H9 (cell line): ENCODE results near the gene HS6ST3. TPM values are rescaled to one million over a fixed set of nuclear protein-coding genes. Genes with fewer than 3 reads are reported as not detected.

Experiments
- DNase-seq: peaks from one replicate; pipeline ENCODE4 v3.0.0-alpha.2; 2017
- H2AFZ ChIP-seq: one replicate; pipeline ENCODE4 v1.6.1; 2013; ENCODE audit warnings: mild to moderate bottlenecking, low read length, control low read depth, moderate library complexity
- H2AK5ac ChIP-seq: 2 replicates; pipeline ENCODE4 v1.6.1; 2013; ENCODE audit warnings: low read length, control low read depth, mixed read lengths; ENCODE audit not compliant: insufficient read length
- H2BK120ac ChIP-seq: one replicate; pipeline ENCODE4 v1.6.1; 2013; ENCODE audit warnings: low read depth, mild to moderate bottlenecking, low read length, control low read depth, inconsistent platforms; ENCODE audit not compliant: poor library complexity, severe bottlenecking
- H2BK12ac ChIP-seq: 2 replicates; pipeline ENCODE4 v1.6.1; 2013; ENCODE audit warnings: low read length, control low read depth, mixed read lengths, low read depth; ENCODE audit not compliant: insufficient read length
- H2BK15ac ChIP-seq: 2 replicates; pipeline ENCODE4 v1.6.1; 2013; ENCODE audit warnings: low read depth, low read length, control low read depth
- H2BK20ac ChIP-seq: one replicate; pipeline ENCODE4 v1.6.1; 2013; ENCODE audit warnings: low read depth, mild to moderate bottlenecking, low read length, control low read depth, inconsistent platforms; ENCODE audit not compliant: poor library complexity, severe bottlenecking
- H2BK5ac ChIP-seq: 2 replicates; pipeline ENCODE4 v1.6.1; 2013; ENCODE audit warnings: low read length, control low read depth, mixed read lengths; ENCODE audit not compliant: insufficient read length
- H3K14ac ChIP-seq: 2 replicates; pipeline ENCODE4 v1.6.1; 2013; ENCODE audit warnings: low read length, control low read depth; ENCODE audit not compliant: insufficient read depth
- H3K18ac ChIP-seq: 2 replicates; pipeline ENCODE4 v1.6.1; 2013; ENCODE audit warnings: low read depth, mild to moderate bottlenecking, mixed read lengths, low read length, control low read depth; ENCODE audit not compliant: insufficient read length
- H3K23ac ChIP-seq: 2 replicates; pipeline ENCODE4 v1.6.1; 2013; ENCODE audit warnings: low read length, control low read depth, mixed read lengths, low read depth; ENCODE audit not compliant: insufficient read length
- H3K23me2 ChIP-seq: 2 replicates; pipeline ENCODE4 v1.6.1; 2013; ENCODE audit warnings: low read depth, mild to moderate bottlenecking, mixed read lengths, low read length, control low read depth; ENCODE audit not compliant: insufficient read length, poor library complexity, severe bottlenecking
- H3K27ac ChIP-seq: 2 replicates; pipeline ENCODE4 v1.5.1; 2013; ENCODE audit warnings: low read length, control low read depth, mixed read lengths, low read depth; ENCODE audit not compliant: insufficient read length
- H3K27me3 ChIP-seq: 2 replicates; pipeline ENCODE4 v1.6.1; 2013; ENCODE audit warnings: low read length, control low read depth, inconsistent platforms; ENCODE audit not compliant: insufficient read depth
- H3K4ac ChIP-seq: 2 replicates; pipeline ENCODE4 v1.6.1; 2013; ENCODE audit warnings: low read depth, mild to moderate bottlenecking, control low read depth, inconsistent platforms, low read length, moderate library complexity
- H3K4me1 ChIP-seq: 2 replicates; pipeline ENCODE4 v1.6.1; 2013; ENCODE audit warnings: low read length, control low read depth, inconsistent platforms; ENCODE audit not compliant: insufficient read depth
- H3K4me2 ChIP-seq: 2 replicates; pipeline ENCODE4 v1.6.1; 2013; ENCODE audit warnings: low read length, control low read depth, mixed read lengths; ENCODE audit not compliant: insufficient read length, insufficient read depth
- H3K56ac ChIP-seq: 2 replicates; pipeline ENCODE4 v1.6.1; 2013; ENCODE audit warnings: low read depth, mild to moderate bottlenecking, mixed read lengths, low read length, control low read depth; ENCODE audit not compliant: insufficient read length
- H3K79me1 ChIP-seq: 2 replicates; pipeline ENCODE4 v1.6.1; 2013; ENCODE audit warnings: low read depth, mild to moderate bottlenecking, moderate library complexity, low read length, control low read depth, inconsistent platforms; ENCODE audit not compliant: insufficient read depth, poor library complexity, severe bottlenecking
- H3K79me2 ChIP-seq: 2 replicates; pipeline ENCODE4 v1.6.1; 2013; ENCODE audit warnings: low read length, control low read depth, inconsistent platforms; ENCODE audit not compliant: insufficient read depth
- H3K9ac ChIP-seq: 2 replicates; pipeline ENCODE4 v1.6.1; 2013; ENCODE audit warnings: low read length, control low read depth, mixed read lengths; ENCODE audit not compliant: insufficient read length; ENCODE audit errors: extremely low read depth
- H3K9me3 ChIP-seq: one replicate; pipeline ENCODE4 v1.6.1; 2013; ENCODE audit warnings: low read depth, low read length, inconsistent platforms; ENCODE audit not compliant: control insufficient read depth
- H3T11ph ChIP-seq: one replicate; pipeline ENCODE4 v1.6.1; 2013; ENCODE audit warnings: mild to moderate bottlenecking, low read length, control low read depth, inconsistent platforms
- H4K20me1 ChIP-seq: one replicate; pipeline ENCODE4 v1.6.1; 2013; ENCODE audit not compliant: control insufficient read depth, insufficient read length, insufficient read depth
- H4K5ac ChIP-seq: 2 replicates; pipeline ENCODE4 v1.6.1; 2013; ENCODE audit warnings: low read depth, mild to moderate bottlenecking, mixed read lengths, low read length, control low read depth; ENCODE audit not compliant: insufficient read length
- H4K8ac ChIP-seq: replicated peaks from 2 replicates; pipeline ENCODE4 v1.6.1; 2013; ENCODE audit warnings: low read length, control low read depth, mixed read lengths, low read depth; ENCODE audit not compliant: insufficient read length
- H4K91ac ChIP-seq: 2 replicates; pipeline ENCODE4 v1.6.1; 2013; ENCODE audit warnings: low read depth, mild to moderate bottlenecking, moderate library complexity, mixed read lengths, low read length, control low read depth; ENCODE audit not compliant: insufficient read length
- H3K27ac Mint-ChIP-seq, 3 experiments: 2 replicates in 2 of 3; 3 replicates in 1 of 3; pipeline ENCODE4 v1.8.0; 2020 to 2021; ENCODE audit warnings: mixed read lengths in 3 of 3, mild to moderate bottlenecking in 1 of 3, moderate library complexity in 1 of 3
- H3K27me3 Mint-ChIP-seq: 2 replicates; pipeline ENCODE4 v1.8.0; 2021; ENCODE audit warnings: low read depth, mild to moderate bottlenecking, moderate library complexity, mixed read lengths
- H3K36me3 Mint-ChIP-seq, 3 experiments: 2 replicates in 2 of 3; 3 replicates in 1 of 3; pipeline ENCODE4 v1.8.0; 2020 to 2021; ENCODE audit warnings: low read depth in 3 of 3, mixed read lengths in 3 of 3; ENCODE audit not compliant: insufficient read depth in 1 of 3
- H3K4me1 Mint-ChIP-seq, 2 experiments: 2 replicates each; pipeline ENCODE4 v1.8.0; 2020; ENCODE audit warnings: mixed read lengths in 2 of 2
- H3K4me3 Mint-ChIP-seq, 2 experiments: 2 replicates in 1 of 2; 3 replicates in 1 of 2; pipeline ENCODE4 v1.8.0; 2020 to 2021; ENCODE audit warnings: mild to moderate bottlenecking in 2 of 2, mixed read lengths in 2 of 2, moderate library complexity in 1 of 2
- H3K9me3 Mint-ChIP-seq, 2 experiments: 2 replicates in 1 of 2; 3 replicates in 1 of 2; pipeline ENCODE4 v1.8.0; 2020; ENCODE audit warnings: mild to moderate bottlenecking in 2 of 2, mixed read lengths in 2 of 2, moderate library complexity in 1 of 2
- total RNA-seq: library from RNA; stranded (reverse); gene quantifications from 2 replicates; pipeline ENCODE4 v1.2.1, GENCODE V29; 2021
- TF ChIP-seq, protein P1 (sequence below): fragments of 200-600 bp; sonication (generic); conservative IDR thresholded peaks from 3 replicates; pipeline ENCODE4 v1.8.0; 2021; ENCODE audit warnings: antibody characterized with exemption, mild to moderate bottlenecking

Gene HS6ST3
- total RNA-seq, 1 experiment from 2014 or later = 0.44 TPM

DNA sequence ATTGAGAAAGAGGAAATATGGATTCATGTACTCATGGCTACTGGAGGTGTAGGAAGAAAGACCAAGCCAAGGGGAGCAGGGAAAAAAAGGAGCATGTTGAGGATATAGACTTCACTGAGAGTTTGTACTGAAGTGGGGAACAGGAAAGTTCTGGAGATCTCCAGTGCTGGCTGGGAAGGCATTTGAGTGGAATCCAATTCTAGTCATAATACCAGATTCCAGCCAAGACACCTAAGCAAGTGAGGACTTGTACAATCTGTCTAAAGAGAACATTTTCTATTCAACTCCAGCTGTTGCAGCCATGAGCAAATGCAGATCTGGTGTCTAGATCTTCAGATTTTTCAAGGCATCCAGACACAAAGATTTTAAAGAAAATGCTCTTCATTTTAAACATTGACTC is 491.8 kb downstream of the HS6ST3 start:
- no peak overlapping the region for H3K4ac ChIP-seq
- H2BK15ac ChIP-seq = no peak overlapping the region
- H2BK120ac ChIP-seq = no peak overlapping the region
- H3K27ac ChIP-seq = no peak overlapping the region
- H3K9ac ChIP-seq = no peak overlapping the region
- no peak overlapping the region for H4K8ac ChIP-seq
- H3K9me3 ChIP-seq = no peaks in the 10 kb centered on the region
- no peak overlapping the region for H2AK5ac ChIP-seq
- Mint-ChIP-seq H3K9me3 (peaks cover 0 to 3% of the 10 kb centered on the region in 2 experiments; a peak in 1 of 5 replicates), H3K27ac (no peak overlapping the region), H3K4me3 (no peak overlapping the region), H3K27me3 (no peaks in the 10 kb centered on the region), H3K36me3 (no peaks in the 10 kb centered on the region), H3K4me1 (no peaks in the 10 kb centered on the region)
- H3T11ph ChIP-seq = no peak overlapping the region
- H3K23ac ChIP-seq = no peak overlapping the region
- H2BK5ac ChIP-seq = no peak overlapping the region
- no peak overlapping the region for H2BK20ac ChIP-seq
- no peaks in the 10 kb centered on the region for H3K79me1 ChIP-seq
- H4K5ac ChIP-seq = no peak overlapping the region
- no peaks in the 10 kb centered on the region for H3K27me3 ChIP-seq
- H3K14ac ChIP-seq = no peak overlapping the region
- H4K91ac ChIP-seq = no peak overlapping the region
- no peaks in the 10 kb centered on the region for H3K23me2 ChIP-seq
- no peak overlapping the region for H2AFZ ChIP-seq
- H4K20me1 ChIP-seq = no peaks in the 10 kb centered on the region
- TF ChIP-seq, protein P1, sequence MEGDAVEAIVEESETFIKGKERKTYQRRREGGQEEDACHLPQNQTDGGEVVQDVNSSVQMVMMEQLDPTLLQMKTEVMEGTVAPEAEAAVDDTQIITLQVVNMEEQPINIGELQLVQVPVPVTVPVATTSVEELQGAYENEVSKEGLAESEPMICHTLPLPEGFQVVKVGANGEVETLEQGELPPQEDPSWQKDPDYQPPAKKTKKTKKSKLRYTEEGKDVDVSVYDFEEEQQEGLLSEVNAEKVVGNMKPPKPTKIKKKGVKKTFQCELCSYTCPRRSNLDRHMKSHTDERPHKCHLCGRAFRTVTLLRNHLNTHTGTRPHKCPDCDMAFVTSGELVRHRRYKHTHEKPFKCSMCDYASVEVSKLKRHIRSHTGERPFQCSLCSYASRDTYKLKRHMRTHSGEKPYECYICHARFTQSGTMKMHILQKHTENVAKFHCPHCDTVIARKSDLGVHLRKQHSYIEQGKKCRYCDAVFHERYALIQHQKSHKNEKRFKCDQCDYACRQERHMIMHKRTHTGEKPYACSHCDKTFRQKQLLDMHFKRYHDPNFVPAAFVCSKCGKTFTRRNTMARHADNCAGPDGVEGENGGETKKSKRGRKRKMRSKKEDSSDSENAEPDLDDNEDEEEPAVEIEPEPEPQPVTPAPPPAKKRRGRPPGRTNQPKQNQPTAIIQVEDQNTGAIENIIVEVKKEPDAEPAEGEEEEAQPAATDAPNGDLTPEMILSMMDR = no peak
- DNase-seq = no peak
- H3K4me1 ChIP-seq = no peaks in the 10 kb centered on the region
- no peak overlapping the region for H3K18ac ChIP-seq
- no peak overlapping the region for H3K4me2 ChIP-seq
- no peaks in the 10 kb centered on the region for H3K79me2 ChIP-seq
- no peak overlapping the region for H2BK12ac ChIP-seq
- no peak overlapping the region for H3K56ac ChIP-seq
